ENCODE results near the gene CELA2A.
"Not testable (repeated sequence)": the region's sequence is repeated elsewhere in the genome, so short reads cannot be mapped to it uniquely, and the experiment has no call there.

Gene CELA2A

GRCh38 chr1:15454256-15454655, 2.3 kb upstream of the CELA2A start:
- no peak for TF ChIP-seq JUND (IDR thresholded peaks at IDR 0.05; ENCODE audit: low read depth)
- DNase-seq (ENCODE audit: low read depth in 1 of 2, low spot score in 1 of 2): no peak
- in situ Hi-C loops (cut with HindIII; ENCODE audit: low pct_unique_long_range_greater_than_20kb, low sequenced_read_pairs): no loop called here

GRCh38 chr1:15455522-15455921, 1.0 kb upstream of the CELA2A start:
- no peak for DNase-seq (ENCODE audit: low read depth in 1 of 2, low spot score in 1 of 2)
- TF ChIP-seq JUND (IDR thresholded peaks at IDR 0.05; ENCODE audit: low read depth): no peak
- in situ Hi-C loops (cut with HindIII; ENCODE audit: low pct_unique_long_range_greater_than_20kb, low sequenced_read_pairs): no loop called here

- in situ Hi-C loops (cut with HindIII; ENCODE audit: low pct_unique_long_range_greater_than_20kb, low sequenced_read_pairs): no loop called here
- TF ChIP-seq JUND (IDR thresholded peaks at IDR 0.05; ENCODE audit: low read depth): no peak
- peak in 1 of 2 experiments; percentile 42 for DNase-seq (ENCODE audit: low read depth in 1 of 2, low spot score in 1 of 2)
Measured at GRCh38 chr1:15457585-15457984, 1.1 kb downstream of the CELA2A start.

GRCh38 chr1:15458388-15458787, 1.9 kb downstream of the CELA2A start:
- in situ Hi-C loops (cut with HindIII; ENCODE audit: low pct_unique_long_range_greater_than_20kb, low sequenced_read_pairs): not testable (repeated sequence)

GRCh38 chr1:15459771-15460707, 3.5 kb downstream of the CELA2A start:
- no peak for TF ChIP-seq JUND (IDR thresholded peaks at IDR 0.05; ENCODE audit: low read depth)
- no peak for DNase-seq (ENCODE audit: low read depth in 1 of 2, low spot score in 1 of 2)

More at GRCh38 chr1:15458388-15458787, 1.9 kb downstream of the CELA2A start:
- DNase-seq (ENCODE audit: low read depth in 1 of 2, low spot score in 1 of 2): not testable (repeated sequence)

GRCh38 chr1:15460708-15461095, 4.2 kb downstream of the CELA2A start:
- in situ Hi-C loops (cut with HindIII; ENCODE audit: low pct_unique_long_range_greater_than_20kb, low sequenced_read_pairs): no loop called here
- no peak for TF ChIP-seq JUND (IDR thresholded peaks at IDR 0.05; ENCODE audit: low read depth)
- no peak for DNase-seq (ENCODE audit: low read depth in 1 of 2, low spot score in 1 of 2)

More at GRCh38 chr1:15459771-15460707, 3.5 kb downstream of the CELA2A start:
- in situ Hi-C loops (cut with HindIII; ENCODE audit: low pct_unique_long_range_greater_than_20kb, low sequenced_read_pairs): no loop called here

- in situ Hi-C loops (cut with HindIII; ENCODE audit: low pct_unique_long_range_greater_than_20kb, low sequenced_read_pairs): not testable (repeated sequence)
- DNase-seq (ENCODE audit: low read depth in 1 of 2, low spot score in 1 of 2): peak in 1 of 2 experiments; percentile 12
Measured at GRCh38 chr1:15463064-15463800, 6.7 kb downstream of the CELA2A start.

- in situ Hi-C loops (cut with HindIII; ENCODE audit: low pct_unique_long_range_greater_than_20kb, low sequenced_read_pairs); DNase-seq (ENCODE audit: low read depth in 1 of 2, low spot score in 1 of 2): not testable (repeated sequence)
Measured at GRCh38 chr1:15463926-15464322, 7.4 kb downstream of the CELA2A start.

GRCh38 chr1:15465674-15466073, 9.1 kb downstream of the CELA2A start:
- DNase-seq (ENCODE audit: low read depth in 1 of 2, low spot score in 1 of 2): no peak
- in situ Hi-C loops (cut with HindIII; ENCODE audit: low pct_unique_long_range_greater_than_20kb, low sequenced_read_pairs): no loop called here

GRCh38 chr1:15466955-15467625, 10.6 kb downstream of the CELA2A start:
- DNase-seq (ENCODE audit: low read depth in 1 of 2, low spot score in 1 of 2); in situ Hi-C loops (cut with HindIII; ENCODE audit: low pct_unique_long_range_greater_than_20kb, low sequenced_read_pairs): not testable (repeated sequence)

More at GRCh38 chr1:15465674-15466073, 9.1 kb downstream of the CELA2A start:
- TF ChIP-seq JUND (IDR thresholded peaks at IDR 0.05; ENCODE audit: low read depth): no peak

- no peak for TF ChIP-seq JUND (IDR thresholded peaks at IDR 0.05; ENCODE audit: low read depth)
- DNase-seq (ENCODE audit: low read depth in 1 of 2, low spot score in 1 of 2): no peak
- in situ Hi-C loops (cut with HindIII; ENCODE audit: low pct_unique_long_range_greater_than_20kb, low sequenced_read_pairs): no loop called here
Measured at GRCh38 chr1:15468145-15468544, 11.6 kb downstream of the CELA2A start.

- no peak for DNase-seq (ENCODE audit: low read depth in 1 of 2, low spot score in 1 of 2)
- TF ChIP-seq JUND (IDR thresholded peaks at IDR 0.05; ENCODE audit: low read depth): no peak
Measured at GRCh38 chr1:15469361-15469760, 12.8 kb downstream of the CELA2A start.

GRCh38 chr1:15469821-15470448, 13.4 kb downstream of the CELA2A start:
- DNase-seq (ENCODE audit: low read depth in 1 of 2, low spot score in 1 of 2); in situ Hi-C loops (cut with HindIII; ENCODE audit: low pct_unique_long_range_greater_than_20kb, low sequenced_read_pairs): not testable (repeated sequence)

More at GRCh38 chr1:15469361-15469760, 12.8 kb downstream of the CELA2A start:
- in situ Hi-C loops (cut with HindIII; ENCODE audit: low pct_unique_long_range_greater_than_20kb, low sequenced_read_pairs): no loop called here

GRCh38 chr1:15471067-15471466, 14.5 kb downstream of the CELA2A start:
- in situ Hi-C loops (cut with HindIII; ENCODE audit: low pct_unique_long_range_greater_than_20kb, low sequenced_read_pairs): not testable (repeated sequence)

GRCh38 chr1:15471723-15472122, 15.2 kb downstream of the CELA2A start:
- DNase-seq (ENCODE audit: low read depth in 1 of 2, low spot score in 1 of 2); in situ Hi-C loops (cut with HindIII; ENCODE audit: low pct_unique_long_range_greater_than_20kb, low sequenced_read_pairs): not testable (repeated sequence)

More at GRCh38 chr1:15471067-15471466, 14.5 kb downstream of the CELA2A start:
- DNase-seq (ENCODE audit: low read depth in 1 of 2, low spot score in 1 of 2): not testable (repeated sequence)
